ENCODE results near the gene TRAF7.

Gene TRAF7

DNA sequence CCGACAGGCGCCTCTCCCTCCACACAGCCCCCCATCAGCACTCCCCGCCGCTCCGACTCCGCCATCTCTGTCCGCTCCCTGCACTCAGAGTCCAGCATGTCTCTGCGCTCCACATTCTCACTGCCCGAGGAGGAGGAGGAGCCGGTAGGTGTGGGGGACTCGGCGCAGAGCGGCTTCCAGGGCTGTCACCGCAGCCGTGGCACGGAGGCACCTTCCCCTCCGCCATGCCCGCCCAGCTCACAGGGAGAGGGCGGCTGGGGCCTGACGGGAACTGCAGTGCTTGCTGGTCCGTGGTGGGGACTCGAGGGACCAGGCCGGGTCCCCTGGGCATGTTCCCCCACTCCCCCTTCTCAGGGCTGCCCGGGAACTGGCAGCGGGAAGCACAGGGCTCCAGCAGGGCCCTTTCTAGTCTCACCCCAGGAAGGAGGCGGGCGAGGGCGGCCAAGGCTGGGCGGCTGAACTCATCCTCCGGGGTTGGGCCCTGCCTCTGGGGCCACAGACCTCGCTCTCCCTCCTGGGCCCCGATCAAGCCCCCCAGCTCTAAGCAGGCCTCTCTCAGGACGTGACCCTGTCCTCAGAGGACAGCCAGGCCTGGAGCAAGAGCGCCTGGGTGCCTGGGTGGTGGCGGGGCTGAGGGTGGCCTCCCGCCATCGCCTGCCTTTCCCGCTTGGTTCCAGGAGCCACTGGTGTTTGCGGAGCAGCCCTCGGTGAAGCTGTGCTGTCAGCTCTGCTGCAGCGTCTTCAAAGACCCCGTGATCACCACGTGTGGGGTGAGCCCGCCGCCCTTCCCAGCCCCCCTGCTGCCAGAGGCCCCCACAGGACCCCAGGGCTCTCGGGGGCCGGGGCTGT, 15.2 kb downstream of the TRAF7 start:
- in situ Hi-C loops (cut with MboI; ENCODE audit: low sequenced_read_pairs, unreplicated experiment), result no loop called here
- no peak for DNase-seq (ENCODE audit: low spot score)
- TF ChIP-seq, protein P1, sequence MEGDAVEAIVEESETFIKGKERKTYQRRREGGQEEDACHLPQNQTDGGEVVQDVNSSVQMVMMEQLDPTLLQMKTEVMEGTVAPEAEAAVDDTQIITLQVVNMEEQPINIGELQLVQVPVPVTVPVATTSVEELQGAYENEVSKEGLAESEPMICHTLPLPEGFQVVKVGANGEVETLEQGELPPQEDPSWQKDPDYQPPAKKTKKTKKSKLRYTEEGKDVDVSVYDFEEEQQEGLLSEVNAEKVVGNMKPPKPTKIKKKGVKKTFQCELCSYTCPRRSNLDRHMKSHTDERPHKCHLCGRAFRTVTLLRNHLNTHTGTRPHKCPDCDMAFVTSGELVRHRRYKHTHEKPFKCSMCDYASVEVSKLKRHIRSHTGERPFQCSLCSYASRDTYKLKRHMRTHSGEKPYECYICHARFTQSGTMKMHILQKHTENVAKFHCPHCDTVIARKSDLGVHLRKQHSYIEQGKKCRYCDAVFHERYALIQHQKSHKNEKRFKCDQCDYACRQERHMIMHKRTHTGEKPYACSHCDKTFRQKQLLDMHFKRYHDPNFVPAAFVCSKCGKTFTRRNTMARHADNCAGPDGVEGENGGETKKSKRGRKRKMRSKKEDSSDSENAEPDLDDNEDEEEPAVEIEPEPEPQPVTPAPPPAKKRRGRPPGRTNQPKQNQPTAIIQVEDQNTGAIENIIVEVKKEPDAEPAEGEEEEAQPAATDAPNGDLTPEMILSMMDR (IDR thresholded peaks at IDR 0.05; ENCODE audit: borderline replicate concordance, control extremely low read depth, extremely low read depth, insufficient read depth, missing control alignments), result no peak

- in situ Hi-C loops (cut with MboI; ENCODE audit: low sequenced_read_pairs, unreplicated experiment), result no loop called here
- TF ChIP-seq, protein P1 (IDR thresholded peaks at IDR 0.05; ENCODE audit: borderline replicate concordance, control extremely low read depth, extremely low read depth, insufficient read depth, missing control alignments), result no peak
- no peak for DNase-seq (ENCODE audit: low spot score)
Measured at GRCh38 chr16:2171601-2172178, 16.1 kb downstream of the TRAF7 start.

- DNase-seq (ENCODE audit: low spot score), result no peak
- TF ChIP-seq, protein P1 (IDR thresholded peaks at IDR 0.05; ENCODE audit: borderline replicate concordance, control extremely low read depth, extremely low read depth, insufficient read depth, missing control alignments), result no peak
- in situ Hi-C loops (cut with MboI; ENCODE audit: low sequenced_read_pairs, unreplicated experiment), result no loop called here
Measured at GRCh38 chr16:2172688-2173335, 17.2 kb downstream of the TRAF7 start.

DNA sequence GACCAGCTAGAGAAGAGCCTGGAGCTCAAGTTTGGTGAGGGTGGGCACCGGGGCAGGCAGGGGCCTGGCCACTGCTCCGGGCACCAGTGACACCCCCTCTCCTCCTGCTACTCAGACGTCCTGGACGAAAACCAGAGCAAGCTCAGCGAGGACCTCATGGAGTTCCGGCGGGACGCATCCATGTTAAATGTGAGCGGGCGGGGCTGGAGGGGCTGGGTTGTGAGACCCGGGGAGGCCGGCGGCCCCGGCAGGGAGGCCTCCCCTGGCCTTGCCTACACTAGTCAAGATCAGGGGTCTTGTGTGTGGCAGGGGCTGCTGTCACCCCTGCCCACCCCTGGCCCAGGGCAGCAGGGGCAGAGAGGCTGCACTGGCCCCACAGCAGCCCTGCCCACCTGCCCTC, 17.8 kb downstream of the TRAF7 start:
- TF ChIP-seq, protein P1 (IDR thresholded peaks at IDR 0.05; ENCODE audit: borderline replicate concordance, control extremely low read depth, extremely low read depth, insufficient read depth, missing control alignments), result no peak
- in situ Hi-C loops (cut with MboI; ENCODE audit: low sequenced_read_pairs, unreplicated experiment), result no loop called here
- no peak for DNase-seq (ENCODE audit: low spot score)

- in situ Hi-C loops (cut with MboI; ENCODE audit: low sequenced_read_pairs, unreplicated experiment), result no loop called here
- TF ChIP-seq, protein P1 (IDR thresholded peaks at IDR 0.05; ENCODE audit: borderline replicate concordance, control extremely low read depth, extremely low read depth, insufficient read depth, missing control alignments), result no peak
- no peak for DNase-seq (ENCODE audit: low spot score)
Measured at GRCh38 chr16:2173916-2174315, 18.3 kb downstream of the TRAF7 start.

- TF ChIP-seq, protein P1 (IDR thresholded peaks at IDR 0.05; ENCODE audit: borderline replicate concordance, control extremely low read depth, extremely low read depth, insufficient read depth, missing control alignments), result no peak
- DNase-seq (ENCODE audit: low spot score), result no peak
- in situ Hi-C loops (cut with MboI; ENCODE audit: low sequenced_read_pairs, unreplicated experiment), result no loop called here
Measured at GRCh38 chr16:2174396-2175131, 19.0 kb downstream of the TRAF7 start.
